Endothelial cell of umbilical vein (primary cell): ENCODE data around the gene KERA. TPM values are rescaled to one million over a fixed set of nuclear protein-coding genes. Genes with fewer than 3 reads are reported as not detected.

Experiments used
- BruUV-seq: library from RNA; stranded (reverse); fragments of 400-500 nt; replicated peaks from 2 replicates; lab custom pipeline; 2021; lab: Mats Ljungman, UMichigan
- CTCF ChIA-PET: fragments of 300-600, 350-600 bp; sonication (Branson Sonifier 250); formaldehyde crosslinking; loops from one replicate; lab custom pipeline; 2021; ENCODE audit warnings: antibody characterized with exemption, inconsistent platforms; lab: Charles Lee
- POLR2A ChIA-PET: fragments of 300-600, 350-600 bp; sonication (Branson Sonifier 250); formaldehyde crosslinking; loops from one replicate; lab custom pipeline; 2021; ENCODE audit warnings: antibody characterized with exemption, inconsistent platforms; lab: Charles Lee
- DNase-seq: peaks from one replicate; pipeline ENCODE4 v3.0.0-alpha.2; 2011; ENCODE audit warnings: low read depth, low spot score
- FAIRE-seq: peaks from 2 replicates; lab custom pipeline; 2011; peaks lifted over from hg19 to GRCh38; lab: Jason Lieb, UNC
- H2AFZ ChIP-seq: 2 replicates; pipeline ENCODE4 v1.6.0; 2012; ENCODE audit warnings: low read depth, low read length, control low read depth, inconsistent platforms
- H3K27ac ChIP-seq: 2 replicates; pipeline ENCODE4 v1.5.1; 2011; ENCODE audit warnings: low read depth, mild to moderate bottlenecking, control low read depth, low read length, moderate library complexity; ENCODE audit not compliant: insufficient read depth
- H3K27me3 ChIP-seq, 2 experiments: 2 replicates each; pipeline versions ENCODE4 v1.6.0 to v1.6.1; 2011; ENCODE audit warnings: low read length in 2 of 2, mixed read lengths in 1 of 2; ENCODE audit not compliant: control insufficient read depth in 2 of 2, insufficient read depth in 2 of 2
- H3K36me3 ChIP-seq, 2 experiments: 2 replicates in 1 of 2; 3 replicates in 1 of 2; pipeline ENCODE4 v1.5.1; 2011; ENCODE audit warnings: low read length in 2 of 2, mild to moderate bottlenecking in 1 of 2, moderate library complexity in 1 of 2; ENCODE audit not compliant: control insufficient read depth in 2 of 2, insufficient read depth in 2 of 2; ENCODE audit errors: extremely low read depth in 1 of 2
- H3K4me1 ChIP-seq: 3 replicates; pipeline ENCODE4 v1.5.1; 2011; ENCODE audit warnings: mild to moderate bottlenecking, low read length; ENCODE audit not compliant: control insufficient read depth, insufficient read depth; ENCODE audit errors: extremely low read depth
- H3K4me2 ChIP-seq: 2 replicates; pipeline ENCODE4 v1.6.1; 2011; ENCODE audit warnings: low read length, control low read depth, mixed read lengths; ENCODE audit not compliant: insufficient read depth
- H3K4me3 ChIP-seq, 3 experiments: fragments of 200-600 bp in 1 of 3; sonication (generic), shearing (Covaris generic) in 1 of 3; replicated peaks in 1 of 3; 2 replicates each; pipeline ENCODE4 v1.5.1; 2011 to 2016; ENCODE audit warnings: control low read depth in 3 of 3, low read length in 3 of 3, mild to moderate bottlenecking in 2 of 3, inconsistent platforms in 1 of 3, low read depth in 1 of 3, moderate library complexity in 1 of 3; ENCODE audit not compliant: insufficient read depth in 1 of 3
- H3K79me2 ChIP-seq: 2 replicates; pipeline ENCODE4 v1.6.0; 2012; ENCODE audit warnings: low read length, inconsistent platforms; ENCODE audit not compliant: control insufficient read depth, insufficient read depth
- H3K9ac ChIP-seq: replicated peaks from 2 replicates; pipeline ENCODE3; 2011; ENCODE audit warnings: low read length, control low read depth; ENCODE audit not compliant: insufficient read depth; ENCODE audit errors: extremely low read depth
- H3K9me1 ChIP-seq: replicated peaks from 3 replicates; pipeline ENCODE4 v1.6.0; 2011; ENCODE audit warnings: mild to moderate bottlenecking, low read length; ENCODE audit not compliant: control insufficient read depth, insufficient read depth; ENCODE audit errors: extremely low read depth
- H3K9me3 ChIP-seq: replicated peaks from 2 replicates; pipeline ENCODE4 v1.5.1; 2012; ENCODE audit warnings: low read length, inconsistent platforms; ENCODE audit not compliant: control insufficient read depth, insufficient read depth
- H4K20me1 ChIP-seq: replicated peaks from 2 replicates; pipeline ENCODE3; 2011; ENCODE audit warnings: mild to moderate bottlenecking, low read length; ENCODE audit not compliant: control insufficient read depth, insufficient read depth; ENCODE audit errors: extremely low read depth
- EZH2 ChIP-seq: IDR thresholded peaks from 2 replicates; pipeline ENCODE4 v1.6.1; 2012; ENCODE audit warnings: borderline replicate concordance, low read depth, mild to moderate bottlenecking, moderate library complexity, low read length, inconsistent platforms; ENCODE audit not compliant: severe bottlenecking
- FOS ChIP-seq: IDR thresholded peaks from 2 replicates; pipeline ENCODE4 v1.6.1; 2011; ENCODE audit warnings: mild to moderate bottlenecking, low read length, moderate library complexity, borderline replicate concordance; ENCODE audit not compliant: insufficient read depth
- GATA2 ChIP-seq: IDR thresholded peaks from 2 replicates; pipeline ENCODE4 v1.7.0; 2011; ENCODE audit warnings: low read depth, mild to moderate bottlenecking, moderate library complexity, mixed read lengths, low read length; ENCODE audit not compliant: insufficient read length, insufficient read depth
- JUN ChIP-seq: IDR thresholded peaks from 2 replicates; pipeline ENCODE4 v1.6.1; 2011; ENCODE audit warnings: borderline replicate concordance, low read depth; ENCODE audit not compliant: insufficient read length, insufficient read depth
- MAX ChIP-seq: IDR thresholded peaks from 2 replicates; pipeline ENCODE4 v1.6.1; 2011; ENCODE audit not compliant: insufficient read depth, insufficient read length
- MYC ChIP-seq: IDR thresholded peaks from one replicate; pipeline ENCODE4 v1.6.1; 2011; ENCODE audit warnings: mild to moderate bottlenecking, low read depth, low read length
- POLR2A ChIP-seq: IDR thresholded peaks from 2 replicates; pipeline ENCODE4 v1.6.1; 2012; ENCODE audit warnings: low read depth, mild to moderate bottlenecking, control low read depth, low read length
- POLR2AphosphoS5 ChIP-seq: IDR thresholded peaks from 2 replicates; pipeline ENCODE4 v1.6.1; 2012; ENCODE audit warnings: low read depth, mild to moderate bottlenecking, control low read depth, low read length, moderate library complexity; ENCODE audit not compliant: insufficient read depth
- dilution Hi-C: fragments of 300-500 bp; cut with MboI; formaldehyde crosslinking; loops from one replicate; pipeline ENCODE4 v1.15.0; 2019; ENCODE audit warnings: low sequenced_read_pairs; ENCODE audit not compliant: extremely low pct_ligation_motif_present
- intact Hi-C: fragments of 100-400 bp; cut with micrococcal nuclease; formaldehyde crosslinking; loops from one replicate; pipeline ENCODE4 v1.10.0; 2022
- polyA plus RNA-seq, 4 experiments: library from polyadenylated mRNA; depleted of rRNA in 3 of 4; stranded (reverse) in 3 of 4; unstranded in 1 of 4; fragments of >200 nt; gene quantifications; 2 replicates each; pipeline versions ENCODE4 v1.2.1 to v1.2.3, GENCODE V29; 2011 to 2012; ENCODE audit warnings: missing spikeins in 1 of 4
- total RNA-seq: library from RNA; stranded (reverse); gene quantifications from 2 replicates; pipeline ENCODE4 v1.2.3, GENCODE V29; 2021
- TF ChIP-seq, protein P1 (sequence below), 2 donors: IDR thresholded peaks; 1 replicate in 1 of 2; 2 replicates in 1 of 2; pipeline ENCODE4 v1.5.1; 2011; ENCODE audit warnings: low read length in 2 of 2, mild to moderate bottlenecking in 2 of 2, moderate library complexity in 2 of 2, control low read depth in 1 of 2, inconsistent platforms in 1 of 2, low read depth in 1 of 2; ENCODE audit not compliant: insufficient read depth in 1 of 2; ENCODE audit errors: extremely low read depth in 1 of 2

The KERA gene
- total and polyA plus RNA-seq, 2 donors (not counting 3 experiments of a cell fraction or from before 2014, with no cell fraction given) = not detected

DNA sequence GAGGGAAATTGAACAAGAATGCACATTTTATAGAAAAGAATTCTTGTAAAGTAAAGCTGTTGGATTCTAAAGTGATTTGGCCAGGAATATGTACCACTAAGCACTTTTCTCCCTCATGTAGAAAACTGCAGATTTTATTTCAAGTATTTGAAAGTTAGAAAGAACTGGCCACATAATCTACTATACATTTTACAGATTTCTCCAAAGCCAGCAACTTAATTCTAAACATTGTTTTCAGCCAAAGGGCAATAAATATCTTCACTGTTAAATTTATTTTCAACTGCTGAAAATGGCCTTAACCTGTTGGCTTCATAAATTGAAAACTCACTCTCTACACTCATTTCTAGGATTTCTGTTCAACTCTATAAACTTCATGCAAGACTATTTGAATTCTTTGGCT, 15.6 kb upstream of the KERA start:
- POLR2A ChIA-PET = no interaction called here
- DNase-seq = no peak
- intact Hi-C loops = no loop called here
- dilution Hi-C loops = no loop called here
- Histone ChIP-seq H3K4me2 (no peak overlapping the region), H4K20me1 (no peaks in the 10 kb centered on the region), H2AFZ (no peak overlapping the region), H3K4me3 (no peak overlapping the region), H3K9me1 (no peaks in the 10 kb centered on the region), H3K4me1 (no peaks in the 10 kb centered on the region), H3K79me2 (no peaks in the 10 kb centered on the region), H3K9ac (no peak overlapping the region), H3K36me3 (no peaks in the 10 kb centered on the region), H3K27ac (no peak overlapping the region), H3K9me3 (no peaks in the 10 kb centered on the region), H3K27me3 (no peaks in the 10 kb centered on the region)
- CTCF ChIA-PET = interaction anchor here (1.1 kb wide), 1 partner anchor 10 kb away, joined by 3 read pairs; no protein-coding TSS in a partner anchor
- TF ChIP-seq, protein P1, sequence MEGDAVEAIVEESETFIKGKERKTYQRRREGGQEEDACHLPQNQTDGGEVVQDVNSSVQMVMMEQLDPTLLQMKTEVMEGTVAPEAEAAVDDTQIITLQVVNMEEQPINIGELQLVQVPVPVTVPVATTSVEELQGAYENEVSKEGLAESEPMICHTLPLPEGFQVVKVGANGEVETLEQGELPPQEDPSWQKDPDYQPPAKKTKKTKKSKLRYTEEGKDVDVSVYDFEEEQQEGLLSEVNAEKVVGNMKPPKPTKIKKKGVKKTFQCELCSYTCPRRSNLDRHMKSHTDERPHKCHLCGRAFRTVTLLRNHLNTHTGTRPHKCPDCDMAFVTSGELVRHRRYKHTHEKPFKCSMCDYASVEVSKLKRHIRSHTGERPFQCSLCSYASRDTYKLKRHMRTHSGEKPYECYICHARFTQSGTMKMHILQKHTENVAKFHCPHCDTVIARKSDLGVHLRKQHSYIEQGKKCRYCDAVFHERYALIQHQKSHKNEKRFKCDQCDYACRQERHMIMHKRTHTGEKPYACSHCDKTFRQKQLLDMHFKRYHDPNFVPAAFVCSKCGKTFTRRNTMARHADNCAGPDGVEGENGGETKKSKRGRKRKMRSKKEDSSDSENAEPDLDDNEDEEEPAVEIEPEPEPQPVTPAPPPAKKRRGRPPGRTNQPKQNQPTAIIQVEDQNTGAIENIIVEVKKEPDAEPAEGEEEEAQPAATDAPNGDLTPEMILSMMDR (IDR thresholded peaks at IDR 0.05; ENCODE audit: extremely low read depth in 1 of 2, insufficient read depth in 1 of 2, low read depth in 1 of 2, low read length in 2 of 2) = no peak
- TF ChIP-seq GATA2 = no peak
- TF ChIP-seq FOS = no peak
- TF ChIP-seq JUN = no peak
- no peak for TF ChIP-seq POLR2A
- TF ChIP-seq MYC = no peak
- TF ChIP-seq EZH2 = no peak
- TF ChIP-seq MAX = no peak
- TF ChIP-seq POLR2AphosphoS5 = no peak
- BruUV-seq = no TSS peak
- no peak for FAIRE-seq
